Liver (tissue), 9 donors: ENCODE data around the gene CELF4. TPM values are rescaled to one million over a fixed set of nuclear protein-coding genes. Genes with fewer than 3 reads are reported as not detected.

Experiments
- DNase-seq: peaks from one replicate; pipeline ENCODE4 v3.0.0-alpha.2; 2017; ENCODE audit warnings: low spot score
- H3K27ac ChIP-seq, 2 donors: one replicate each; pipeline ENCODE4 v1.7.0; 2013; ENCODE audit warnings: inconsistent platforms in 2 of 2, low read length in 2 of 2, control low read depth in 1 of 2, low read depth in 1 of 2, mild to moderate bottlenecking in 1 of 2
- H3K27me3 ChIP-seq, 4 donors: one replicate each; pipeline versions ENCODE4 v1.6.1 to v1.7.0; 2013; ENCODE audit warnings: low read length in 3 of 4, inconsistent platforms in 1 of 4, mild to moderate bottlenecking in 1 of 4, moderate library complexity in 1 of 4; ENCODE audit not compliant: control insufficient read depth in 4 of 4, insufficient read depth in 4 of 4
- H3K36me3 ChIP-seq, 4 donors: one replicate each; pipeline versions ENCODE4 v1.6.1 to v1.7.0; 2013; ENCODE audit warnings: low read length in 3 of 4, mild to moderate bottlenecking in 3 of 4, low read depth in 1 of 4, moderate library complexity in 1 of 4; ENCODE audit not compliant: control insufficient read depth in 4 of 4, insufficient read depth in 3 of 4
- H3K4me1 ChIP-seq, 4 donors: one replicate each; pipeline versions ENCODE4 v1.6.1 to v1.7.0; 2013; ENCODE audit warnings: low read length in 3 of 4, mild to moderate bottlenecking in 3 of 4, moderate library complexity in 1 of 4; ENCODE audit not compliant: control insufficient read depth in 4 of 4, insufficient read depth in 4 of 4
- H3K4me3 ChIP-seq, 3 donors: one replicate each; pipeline versions ENCODE4 v1.6.1 to v1.7.0; 2013; ENCODE audit warnings: low read length in 3 of 3, control low read depth in 1 of 3, low read depth in 1 of 3, mild to moderate bottlenecking in 1 of 3
- H3K9ac ChIP-seq, 2 donors: one replicate each; pipeline ENCODE4 v1.7.0; 2013; ENCODE audit warnings: low read length in 2 of 2, mild to moderate bottlenecking in 2 of 2, moderate library complexity in 2 of 2, control low read depth in 1 of 2, low read depth in 1 of 2
- H3K9me3 ChIP-seq, 4 donors: one replicate each; pipeline versions ENCODE4 v1.6.1 to v1.7.0; 2013; ENCODE audit warnings: low read length in 3 of 4; ENCODE audit not compliant: control insufficient read depth in 4 of 4
- EGR1 ChIP-seq, 2 donors: IDR thresholded peaks; 2 replicates each; pipeline ENCODE4 v1.6.1; 2016 to 2018; ENCODE audit warnings: antibody characterized with exemption in 2 of 2, low read depth in 2 of 2
- FOXA1 ChIP-seq: IDR thresholded peaks from 2 replicates; pipeline ENCODE4 v1.6.1; 2016; ENCODE audit warnings: antibody characterized with exemption
- FOXA2 ChIP-seq: IDR thresholded peaks from 2 replicates; pipeline ENCODE4 v1.6.1; 2016; ENCODE audit warnings: antibody characterized with exemption
- GABPA ChIP-seq, 2 donors: IDR thresholded peaks in 1 of 2; conservative IDR thresholded peaks in 1 of 2; 2 replicates each; pipeline ENCODE4 v1.6.1; 2016; ENCODE audit warnings: antibody characterized with exemption in 2 of 2, mild to moderate bottlenecking in 1 of 2, moderate library complexity in 1 of 2
- HNF4G ChIP-seq: IDR thresholded peaks from 2 replicates; pipeline ENCODE4 v1.6.1; 2016; ENCODE audit warnings: antibody characterized with exemption
- JUND ChIP-seq, 2 donors: IDR thresholded peaks; 2 replicates each; pipeline ENCODE4 v1.6.1; 2016; ENCODE audit warnings: antibody characterized with exemption in 2 of 2
- NR2F2 ChIP-seq: IDR thresholded peaks from 2 replicates; pipeline ENCODE4 v1.6.1; 2016; ENCODE audit warnings: antibody characterized with exemption
- RAD21 ChIP-seq, 2 donors: IDR thresholded peaks; 2 replicates each; pipeline ENCODE4 v1.6.1; 2016; ENCODE audit warnings: antibody characterized with exemption in 2 of 2, mild to moderate bottlenecking in 2 of 2
- RXRA ChIP-seq, 2 donors: IDR thresholded peaks; 2 replicates each; pipeline ENCODE4 v1.6.1; 2017 to 2018; ENCODE audit warnings: antibody characterized with exemption in 2 of 2, mild to moderate bottlenecking in 1 of 2
- SP1 ChIP-seq: IDR thresholded peaks from 2 replicates; pipeline ENCODE4 v1.6.1; 2018; ENCODE audit warnings: antibody characterized with exemption, mild to moderate bottlenecking
- TAF1 ChIP-seq: conservative IDR thresholded peaks from 2 replicates; pipeline ENCODE4 v1.6.1; 2016; ENCODE audit warnings: antibody characterized with exemption, mild to moderate bottlenecking
- YY1 ChIP-seq: IDR thresholded peaks from 2 replicates; pipeline ENCODE4 v1.6.1; 2016; ENCODE audit warnings: antibody characterized with exemption, mild to moderate bottlenecking
- ZBTB33 ChIP-seq: IDR thresholded peaks from 2 replicates; pipeline ENCODE4 v1.6.1; 2016; ENCODE audit warnings: antibody characterized with exemption
- WGBS: extraction: QIAGEN DNeasy Blood & Tissue Kit; methylation state at CpG from one replicate; pipeline ENCODE4 v1.1.7; 2013; 5-methylcytosine and 5-hydroxymethylcytosine counted together
- polyA plus RNA-seq, 2 donors: library from polyadenylated mRNA; stranded (reverse) in 1 of 2; unstranded in 1 of 2; fragments of 200-250 nt in 1 of 2; fragments of >200 nt in 1 of 2; fragmentation: Nextera tagmentation in 1 of 2; extraction: Ambion mirVana in 1 of 2; gene quantifications; one replicate each; pipeline versions ENCODE4 v1.2.1 to v1.2.3, GENCODE V29; 2013 to 2015
- total RNA-seq, 2 donors: library from RNA; depleted of rRNA; stranded (reverse); fragments of >200 nt; gene quantifications; one replicate each; pipeline ENCODE4 v1.2.3, GENCODE V29; 2014
- TF ChIP-seq, protein P1 (sequence below): IDR thresholded peaks from 2 replicates; pipeline ENCODE4 v1.6.1; 2016; ENCODE audit warnings: antibody characterized with exemption
- TF ChIP-seq, protein P2 (sequence below): IDR thresholded peaks from 2 replicates; pipeline ENCODE4 v1.6.1; 2016; ENCODE audit warnings: antibody characterized with exemption, mild to moderate bottlenecking
- TF ChIP-seq, protein P3 (sequence below): IDR thresholded peaks from 2 replicates; pipeline ENCODE4 v1.6.1; 2016; ENCODE audit warnings: antibody characterized with exemption
- TF ChIP-seq, protein P4 (sequence below): fragments of 150-350 bp; IDR thresholded peaks from 2 replicates; pipeline ENCODE4 v1.5.1; 2017; ENCODE audit warnings: improper control_type of control experiment, low read depth, low read length; ENCODE audit not compliant: missing input control
- donor health status: healthy.
- donor health status: healthy.
- donor health status: healthy.
- donor health status: healthy.
- donor health status: healthy.

CELF4 gene
- total and polyA plus RNA-seq, 4 donors = 0.08 to 0.28 (median 0.21) TPM; not detected in 1

- Histone ChIP-seq H3K4me1 (peaks cover 15 to 29% (median 20%) of the 10 kb centered on the region in 4 donors), H3K9me3 (no peaks in the 10 kb centered on the region), H3K36me3 (no peaks in the 10 kb centered on the region), H3K4me3 (no peak overlapping the region), H3K27ac (no peak overlapping the region), H3K9ac (no peak overlapping the region), H3K27me3 (peaks cover 0 to 19% (median 17%) of the 10 kb centered on the region in 4 donors)
- no peak for TF ChIP-seq RXRA (IDR thresholded peaks at IDR 0.05)
- TF ChIP-seq, protein P1, sequence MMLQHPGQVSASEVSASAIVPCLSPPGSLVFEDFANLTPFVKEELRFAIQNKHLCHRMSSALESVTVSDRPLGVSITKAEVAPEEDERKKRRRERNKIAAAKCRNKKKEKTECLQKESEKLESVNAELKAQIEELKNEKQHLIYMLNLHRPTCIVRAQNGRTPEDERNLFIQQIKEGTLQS = no peak
- no peak for TF ChIP-seq YY1
- no peak for TF ChIP-seq ZBTB33
- TF ChIP-seq, protein P2, sequence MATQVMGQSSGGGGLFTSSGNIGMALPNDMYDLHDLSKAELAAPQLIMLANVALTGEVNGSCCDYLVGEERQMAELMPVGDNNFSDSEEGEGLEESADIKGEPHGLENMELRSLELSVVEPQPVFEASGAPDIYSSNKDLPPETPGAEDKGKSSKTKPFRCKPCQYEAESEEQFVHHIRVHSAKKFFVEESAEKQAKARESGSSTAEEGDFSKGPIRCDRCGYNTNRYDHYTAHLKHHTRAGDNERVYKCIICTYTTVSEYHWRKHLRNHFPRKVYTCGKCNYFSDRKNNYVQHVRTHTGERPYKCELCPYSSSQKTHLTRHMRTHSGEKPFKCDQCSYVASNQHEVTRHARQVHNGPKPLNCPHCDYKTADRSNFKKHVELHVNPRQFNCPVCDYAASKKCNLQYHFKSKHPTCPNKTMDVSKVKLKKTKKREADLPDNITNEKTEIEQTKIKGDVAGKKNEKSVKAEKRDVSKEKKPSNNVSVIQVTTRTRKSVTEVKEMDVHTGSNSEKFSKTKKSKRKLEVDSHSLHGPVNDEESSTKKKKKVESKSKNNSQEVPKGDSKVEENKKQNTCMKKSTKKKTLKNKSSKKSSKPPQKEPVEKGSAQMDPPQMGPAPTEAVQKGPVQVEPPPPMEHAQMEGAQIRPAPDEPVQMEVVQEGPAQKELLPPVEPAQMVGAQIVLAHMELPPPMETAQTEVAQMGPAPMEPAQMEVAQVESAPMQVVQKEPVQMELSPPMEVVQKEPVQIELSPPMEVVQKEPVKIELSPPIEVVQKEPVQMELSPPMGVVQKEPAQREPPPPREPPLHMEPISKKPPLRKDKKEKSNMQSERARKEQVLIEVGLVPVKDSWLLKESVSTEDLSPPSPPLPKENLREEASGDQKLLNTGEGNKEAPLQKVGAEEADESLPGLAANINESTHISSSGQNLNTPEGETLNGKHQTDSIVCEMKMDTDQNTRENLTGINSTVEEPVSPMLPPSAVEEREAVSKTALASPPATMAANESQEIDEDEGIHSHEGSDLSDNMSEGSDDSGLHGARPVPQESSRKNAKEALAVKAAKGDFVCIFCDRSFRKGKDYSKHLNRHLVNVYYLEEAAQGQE = peak; percentile 99
- 5% methylated on average over 19 of the region's 19 CpGs for WGBS
- DNase-seq = peak; percentile 69
These were observed 892 bp downstream of the CELF4 start for GRCh38 chr18:37564711-37565100.

- Histone ChIP-seq H3K36me3 (no peaks in the 10 kb centered on the region), H3K4me1 (peaks cover 15 to 29% (median 20%) of the 10 kb centered on the region in 4 donors), H3K27me3 (peaks cover 0 to 18% (median 15%) of the 10 kb centered on the region in 4 donors), H3K9ac (no peak overlapping the region), H3K4me3 (no peak overlapping the region), H3K9me3 (no peaks in the 10 kb centered on the region), H3K27ac (no peak overlapping the region)
- TF ChIP-seq TAF1 (no peak), ZBTB33 (no peak), FOXA2 (no peak), JUND (IDR thresholded peaks at IDR 0.05) (no peak), RAD21 (IDR thresholded peaks at IDR 0.05) (no peak), YY1 (no peak), SP1 (no peak), FOXA1 (no peak), GABPA (IDR thresholded peaks at IDR 0.05 in 1 of 2, conservative IDR thresholded peaks at IDR 0.05 in 1 of 2) (no peak), NR2F2 (no peak), EGR1 (IDR thresholded peaks at IDR 0.05; ENCODE audit: low read depth in 2 of 2) (no peak), HNF4G (no peak)
- TF ChIP-seq, protein P3, sequence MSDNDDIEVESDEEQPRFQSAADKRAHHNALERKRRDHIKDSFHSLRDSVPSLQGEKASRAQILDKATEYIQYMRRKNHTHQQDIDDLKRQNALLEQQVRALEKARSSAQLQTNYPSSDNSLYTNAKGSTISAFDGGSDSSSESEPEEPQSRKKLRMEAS = no peak
- TF ChIP-seq, protein P2 = no peak
- TF ChIP-seq, protein P4, sequence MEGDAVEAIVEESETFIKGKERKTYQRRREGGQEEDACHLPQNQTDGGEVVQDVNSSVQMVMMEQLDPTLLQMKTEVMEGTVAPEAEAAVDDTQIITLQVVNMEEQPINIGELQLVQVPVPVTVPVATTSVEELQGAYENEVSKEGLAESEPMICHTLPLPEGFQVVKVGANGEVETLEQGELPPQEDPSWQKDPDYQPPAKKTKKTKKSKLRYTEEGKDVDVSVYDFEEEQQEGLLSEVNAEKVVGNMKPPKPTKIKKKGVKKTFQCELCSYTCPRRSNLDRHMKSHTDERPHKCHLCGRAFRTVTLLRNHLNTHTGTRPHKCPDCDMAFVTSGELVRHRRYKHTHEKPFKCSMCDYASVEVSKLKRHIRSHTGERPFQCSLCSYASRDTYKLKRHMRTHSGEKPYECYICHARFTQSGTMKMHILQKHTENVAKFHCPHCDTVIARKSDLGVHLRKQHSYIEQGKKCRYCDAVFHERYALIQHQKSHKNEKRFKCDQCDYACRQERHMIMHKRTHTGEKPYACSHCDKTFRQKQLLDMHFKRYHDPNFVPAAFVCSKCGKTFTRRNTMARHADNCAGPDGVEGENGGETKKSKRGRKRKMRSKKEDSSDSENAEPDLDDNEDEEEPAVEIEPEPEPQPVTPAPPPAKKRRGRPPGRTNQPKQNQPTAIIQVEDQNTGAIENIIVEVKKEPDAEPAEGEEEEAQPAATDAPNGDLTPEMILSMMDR = no peak
- TF ChIP-seq, protein P1 = no peak
- DNase-seq = no peak
- 33% methylated on average over 13 of the region's 13 CpGs for WGBS
These were observed 1.6 kb downstream of the CELF4 start for GRCh38 chr18:37563931-37564392.
